GM12878 (cell line): ENCODE data around the gene ARL16. TPM values are rescaled to one million over a fixed set of nuclear protein-coding genes. Genes with fewer than 3 reads are reported as not detected.
"Not testable (repeated sequence)": the region's sequence is repeated elsewhere in the genome, so short reads cannot be mapped to it uniquely, and the experiment has no call there.

Experiments used
- ATAC-seq: fragments of 200-7000 bp; cut with Tn5 transposase; 3 replicates; pipeline ENCODE4 v1.9.1; 2020; ENCODE audit warnings: mild to moderate bottlenecking, moderate library complexity
- BruUV-seq: library from RNA; stranded (reverse); fragments of 400-500 nt; replicated peaks from 2 replicates; lab custom pipeline; 2021; lab: Mats Ljungman, UMichigan
- CTCF ChIA-PET: fragments of 300-600 bp; sonication (Branson Sonifier 250); formaldehyde crosslinking; extraction: SDS; loops from one replicate; lab custom pipeline; 2021; ENCODE audit warnings: inconsistent platforms; lab: Yijun Ruan, JAX
- POLR2A ChIA-PET: fragments of 350-600 bp; formaldehyde crosslinking; extraction: SDS; loops from one replicate; lab custom pipeline; 2021; ENCODE audit warnings: inconsistent platforms; lab: Charles Lee
- RAD21 ChIA-PET: fragments of 300-600 bp; sonication (Branson Sonifier 250); formaldehyde crosslinking; loops from one replicate; lab custom pipeline; 2023; ENCODE audit warnings: antibody characterized with exemption; ENCODE audit not compliant: unreplicated experiment; lab: Charles Lee
- SMC1A ChIA-PET: fragments of 300-600 bp; sonication (Branson Sonifier 250); formaldehyde crosslinking; loops from one replicate; lab custom pipeline; 2023; ENCODE audit not compliant: unreplicated experiment, uncharacterized antibody; lab: Charles Lee
- DNase-seq: peaks from one replicate; pipeline ENCODE4 v3.0.0-alpha.2; 2011; ENCODE audit warnings: low read depth, low spot score
- FAIRE-seq: peaks from 3 replicates; lab custom pipeline; 2011; peaks lifted over from hg19 to GRCh38; lab: Jason Lieb, UNC
- H2AFZ ChIP-seq: 2 replicates; pipeline ENCODE4 v1.6.0; 2011; ENCODE audit warnings: low read depth, low read length, control low read depth; ENCODE audit not compliant: control insufficient read depth
- H3K27ac ChIP-seq: 2 replicates; pipeline ENCODE4 v1.5.1; 2011; ENCODE audit warnings: control low read depth; ENCODE audit not compliant: control insufficient read depth, insufficient read depth
- H3K27me3 ChIP-seq, 2 experiments: replicated peaks in 1 of 2; 2 replicates each; pipeline versions ENCODE4 v1.6.0 to v1.6.1; 2011; ENCODE audit warnings: low read length in 1 of 2; ENCODE audit not compliant: control insufficient read depth in 2 of 2, insufficient read depth in 2 of 2
- H3K36me3 ChIP-seq, 2 experiments: 2 replicates each; pipeline ENCODE4 v1.5.1; 2011; ENCODE audit warnings: low read length in 1 of 2; ENCODE audit not compliant: control insufficient read depth in 2 of 2, insufficient read depth in 2 of 2
- H3K4me1 ChIP-seq: 2 replicates; pipeline ENCODE4 v1.6.1; 2011; ENCODE audit warnings: mild to moderate bottlenecking, low read length, moderate library complexity, mixed read lengths; ENCODE audit not compliant: control insufficient read depth, insufficient read depth
- H3K4me2 ChIP-seq: 2 replicates; pipeline ENCODE4 v1.6.0; 2011; ENCODE audit warnings: control low read depth; ENCODE audit not compliant: control insufficient read depth, insufficient read depth
- H3K4me3 ChIP-seq: fragments of 200-600 bp; sonication (generic); 2 replicates; pipeline ENCODE4 v1.5.1; 2016
- H3K79me2 ChIP-seq: 2 replicates; pipeline ENCODE4 v1.6.0; 2011; ENCODE audit warnings: low read length; ENCODE audit not compliant: control insufficient read depth, insufficient read depth
- H3K9ac ChIP-seq: 2 replicates; pipeline ENCODE4 v1.8.0; 2011; ENCODE audit warnings: low read length, control low read depth, mixed read lengths; ENCODE audit not compliant: control insufficient read depth, insufficient read depth
- H3K9me3 ChIP-seq: replicated peaks from 3 replicates; pipeline ENCODE4 v1.5.1; 2011; ENCODE audit warnings: mild to moderate bottlenecking, low read length; ENCODE audit not compliant: control insufficient read depth, insufficient read depth
- H4K20me1 ChIP-seq: 2 replicates; pipeline ENCODE4 v1.6.0; 2011; ENCODE audit not compliant: control insufficient read depth, insufficient read depth
- CTCF ChIP-seq, 3 experiments: IDR thresholded peaks in 2 of 3; conservative IDR thresholded peaks in 1 of 3; 2 replicates each; pipeline ENCODE4 v1.5.1; 2011; ENCODE audit warnings: low read depth in 3 of 3, low read length in 3 of 3, mild to moderate bottlenecking in 3 of 3, control low read depth in 2 of 3, moderate library complexity in 2 of 3, inconsistent platforms in 1 of 3, mixed read lengths in 1 of 3; ENCODE audit not compliant: control insufficient read depth in 2 of 3, insufficient read depth in 1 of 3; ENCODE audit errors: extremely low read depth in 1 of 3
- POLR2A ChIP-seq: IDR thresholded peaks from 2 replicates; pipeline ENCODE4 v1.6.1; 2011; ENCODE audit warnings: low read depth, mild to moderate bottlenecking, low read length
- RAD21 ChIP-seq: IDR thresholded peaks from 2 replicates; pipeline ENCODE4 v1.6.1; 2011; ENCODE audit warnings: mild to moderate bottlenecking, low read depth, low read length, moderate library complexity; ENCODE audit not compliant: insufficient read depth
- RELB ChIP-seq: fragments of 450-650 bp; IDR thresholded peaks from 2 replicates; pipeline ENCODE4 v1.6.1; 2017; ENCODE audit warnings: low read depth, mild to moderate bottlenecking, moderate library complexity
- WGBS: methylation state at CpG from one replicate; pipeline ENCODE4 v1.1.6; 2016; ENCODE audit warnings: low lambda C conversion rate; ENCODE audit not compliant: insufficient replicate concordance, insufficient coverage; ENCODE audit errors: missing lambda C conversion rate; 5-methylcytosine and 5-hydroxymethylcytosine counted together
- in situ Hi-C: fragments of 300-500 bp; cut with MboI; formaldehyde crosslinking; loops from 9 replicates; pipeline ENCODE4 v1.14.3; 2018; ENCODE audit warnings: mixed read lengths
- intact Hi-C: fragments of 100-400 bp; cut with micrococcal nuclease; formaldehyde crosslinking; loops from one replicate; pipeline ENCODE4 v1.14.2; 2022; ENCODE audit not compliant: unreplicated experiment
- polyA plus RNA-seq, 11 experiments: library from polyadenylated mRNA; depleted of rRNA in 4 of 11; unstranded in 6 of 11; stranded (reverse) in 5 of 11; fragments of >200 nt; fragmentation: Nextera tagmentation in 4 of 11; fragmentation: Illumina TruSeq in 1 of 11; extraction: Ambion mirVana in 4 of 11; extraction: Trizol in 1 of 11; gene quantifications; 1 replicate in 1 of 11; 2 replicates in 10 of 11; pipeline versions ENCODE4 v1.2.1 to v1.2.3, GENCODE V29; 2011 to 2016; ENCODE audit warnings: inconsistent platforms in 2 of 11, missing spikeins in 2 of 11, low read depth in 1 of 11
- total RNA-seq, 4 experiments: library from RNA; depleted of rRNA in 3 of 4; stranded (reverse); fragments of >200 nt in 3 of 4; fragmentation: Illumina TruSeq in 1 of 4; extraction: Trizol in 1 of 4; gene quantifications; 2 replicates each; pipeline versions ENCODE4 v1.2.1 to v1.2.3, GENCODE V29; 2013 to 2021

ARL16 gene
- total and polyA plus RNA-seq, 10 of the 15 experiments (the other 5 are each of a cell fraction or from before 2014, with no cell fraction given) = 4.7 to 47.6 (median 30.9) TPM

GRCh38 chr17:81676906-81677305 lies 6.7 kb downstream of the ARL16 start:
- H3K27me3 ChIP-seq = no peaks in the 10 kb centered on the region
- no peak overlapping the region for H3K4me2 ChIP-seq
- no peak for FAIRE-seq
- H3K9ac ChIP-seq = no peak overlapping the region
- 81% methylated on average over 16 of the region's 17 CpGs for WGBS
- SMC1A ChIA-PET = no interaction called here
- POLR2A ChIA-PET = interaction anchor here (0.7 kb wide), 1 partner anchor 8 kb away, joined by 3 read pairs; no protein-coding TSS in a partner anchor
- no peak overlapping the region for H3K4me3 ChIP-seq
- H3K9me3 ChIP-seq = no peaks in the 10 kb centered on the region
- intact Hi-C loops (no loop called here), in situ Hi-C loops (no loop called here)
- H3K27ac ChIP-seq = no peak overlapping the region
- no TSS peak for BruUV-seq
- H2AFZ ChIP-seq = no peak overlapping the region
- H3K36me3 ChIP-seq = peaks cover 0 to 16% of the 10 kb centered on the region in 2 experiments; a peak in 3 of 4 replicates
- no peak for ATAC-seq
- TF ChIP-seq RELB (no peak), POLR2A (peak; percentile 37; the same call in 1 of the 2 replicates)
- DNase-seq = no peak
- CTCF ChIA-PET = interaction anchor here (1.4 to 1.6 kb wide), 2 partner anchors 26 to 35 kb away, joined by 4 to 6 read pairs; partner anchors contain the start of genes MRPL12 and SLC25A10
- no peaks in the 10 kb centered on the region for H3K4me1 ChIP-seq
- RAD21 ChIA-PET = no interaction called here
- H4K20me1 ChIP-seq = no peaks in the 10 kb centered on the region
- no peaks in the 10 kb centered on the region; the same call in 1 of the 2 replicates for H3K79me2 ChIP-seq

- in situ Hi-C loops, H3K79me2 ChIP-seq, intact Hi-C loops, BruUV-seq, H2AFZ ChIP-seq, H3K4me2 ChIP-seq, H4K20me1 ChIP-seq, H3K9ac ChIP-seq, POLR2A ChIA-PET, H3K9me3 ChIP-seq, H3K27ac ChIP-seq, H3K4me1 ChIP-seq, H3K4me3 ChIP-seq, H3K27me3 ChIP-seq, DNase-seq: not testable (repeated sequence)
- ChIA-PET CTCF (interaction anchor here (0.6 to 2.2 kb wide), 5 partner anchors 8 to 76 kb away, joined by 3 to 6 read pairs (median 5); partner anchors contain the start of genes ARL16, HGS and MRPL12), SMC1A (interaction anchor here (0.8 kb wide), 1 partner anchor 29 kb away, joined by 3 read pairs; no protein-coding TSS in a partner anchor), RAD21 (interaction anchor here (1.4 kb wide), 1 partner anchor 28 kb away, joined by 3 read pairs; the partner anchor contains the start of gene MRPL12)
- peaks cover 7 to 22% of the 10 kb centered on the region in 2 experiments for H3K36me3 ChIP-seq
- 31% methylated on average over 16 of the region's 18 CpGs for WGBS
- peak; percentile 27 to 44 (median 27); a peak in 4 of 6 replicates for TF ChIP-seq CTCF (IDR thresholded peaks at IDR 0.05 in 2 of 3, conservative IDR thresholded peaks at IDR 0.05 in 1 of 3; ENCODE audit: control insufficient read depth in 2 of 3, extremely low read depth in 1 of 3, insufficient read depth in 1 of 3, low read depth in 3 of 3, low read length in 3 of 3)
- TF ChIP-seq RAD21 = 0 out of 2 replicates have a peak, but pooled peaks have one; percentile 5
- FAIRE-seq (peak; percentile 88), ATAC-seq (peak; percentile 42; the same call in 1 of the 3 replicates)
These were observed 7.9 kb downstream of the ARL16 start for GRCh38 chr17:81675515-81676221.
